ENCODE results near the gene GALNT1. TPM values are rescaled to one million over a fixed set of nuclear protein-coding genes. Genes with fewer than 3 reads are reported as not detected.

Gene GALNT1
- total RNA-seq, 1 donor from 2014 or later = 29.2 TPM

DNA sequence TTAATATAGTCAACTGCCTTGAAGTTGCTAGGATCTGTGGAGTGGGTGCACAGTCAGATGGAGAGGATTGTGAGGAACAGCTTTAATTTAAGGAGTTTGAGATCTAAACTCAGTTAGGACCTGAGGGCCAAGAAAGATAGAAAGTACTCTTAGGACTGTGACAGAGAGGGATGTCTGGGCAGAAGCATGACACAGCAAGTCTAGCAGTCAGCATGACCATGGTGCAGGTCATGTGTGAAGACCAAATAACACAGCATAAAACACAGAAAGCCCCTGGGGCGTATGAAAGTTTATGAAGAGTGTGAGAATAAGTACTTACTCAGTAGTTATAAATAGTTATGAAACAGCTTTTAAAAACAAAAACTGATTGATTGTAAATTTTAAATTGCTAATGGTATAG is 107.2 kb downstream of the GALNT1 start:
- intact Hi-C loops (cut with DNase I) = no loop called here
- Histone ChIP-seq H3K27ac (no peak overlapping the region), H3K4me3 (no peak overlapping the region), H3K36me3 (peaks cover 0 to 30% of the 10 kb centered on the region in 2 donors), H3K9me3 (no peaks in the 10 kb centered on the region), H3K4me1 (no peaks in the 10 kb centered on the region), H3K27me3 (no peaks in the 10 kb centered on the region)
- TF ChIP-seq CTCF (IDR thresholded peaks at IDR 0.05) (no peak), POLR2AphosphoS5 (IDR thresholded peaks at IDR 0.05; ENCODE audit: insufficient read depth in 1 of 2, low read depth in 1 of 2) (no peak), POLR2A (IDR thresholded peaks at IDR 0.05) (no peak)
- no peak for DNase-seq (ENCODE audit: extremely low spot score in 2 of 2)

- TF ChIP-seq POLR2AphosphoS5 (IDR thresholded peaks at IDR 0.05; ENCODE audit: insufficient read depth in 1 of 2, low read depth in 1 of 2) (no peak), CTCF (IDR thresholded peaks at IDR 0.05) (no peak), POLR2A (IDR thresholded peaks at IDR 0.05) (no peak)
- H3K27ac ChIP-seq = no peak overlapping the region
- H3K27me3 ChIP-seq = no peaks in the 10 kb centered on the region
- H3K4me3 ChIP-seq = no peak overlapping the region
- no peak for DNase-seq (ENCODE audit: extremely low spot score in 2 of 2)
- intact Hi-C loops (cut with DNase I) = no loop called here
- H3K36me3 ChIP-seq = peaks cover 0 to 23% of the 10 kb centered on the region in 2 donors
- H3K4me1 ChIP-seq = no peaks in the 10 kb centered on the region
- H3K9me3 ChIP-seq = no peaks in the 10 kb centered on the region
Measured at GRCh38 chr18:35689728-35690127, 108.2 kb downstream of the GALNT1 start.

- Histone ChIP-seq H3K9me3 (no peaks in the 10 kb centered on the region), H3K36me3 (peaks cover 0 to 13% of the 10 kb centered on the region in 2 donors), H3K27ac (no peak overlapping the region), H3K4me3 (no peak overlapping the region), H3K4me1 (no peaks in the 10 kb centered on the region), H3K27me3 (no peaks in the 10 kb centered on the region)
- TF ChIP-seq POLR2AphosphoS5 (IDR thresholded peaks at IDR 0.05; ENCODE audit: insufficient read depth in 1 of 2, low read depth in 1 of 2) = no peak
- no peak for TF ChIP-seq CTCF (IDR thresholded peaks at IDR 0.05)
- no peak for TF ChIP-seq POLR2A (IDR thresholded peaks at IDR 0.05)
- intact Hi-C loops (cut with DNase I) = no loop called here
- no peak for DNase-seq (ENCODE audit: extremely low spot score in 2 of 2)
Measured at GRCh38 chr18:35691625-35692024, 110.1 kb downstream of the GALNT1 start.

DNA sequence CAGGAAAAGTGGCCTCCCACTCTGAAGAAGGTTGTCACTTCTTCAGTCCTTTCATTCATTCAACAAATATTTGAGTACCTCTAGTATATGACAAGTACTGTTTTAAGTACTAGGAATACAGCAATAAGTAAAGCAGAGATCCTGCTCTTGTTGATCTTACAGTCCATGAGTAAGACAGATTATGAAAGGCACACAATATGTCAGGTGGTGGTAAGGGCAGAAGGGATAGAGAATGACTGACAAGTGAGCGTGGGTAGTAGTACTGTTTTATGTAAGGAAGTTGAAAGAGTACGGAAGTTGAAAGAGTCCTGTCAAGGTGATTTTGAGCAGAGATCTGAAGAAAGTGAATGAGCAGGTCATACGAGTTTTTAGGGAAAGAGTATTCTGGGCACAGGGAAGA is 111.3 kb downstream of the GALNT1 start:
- Histone ChIP-seq H3K4me3 (no peak overlapping the region), H3K27me3 (no peaks in the 10 kb centered on the region), H3K4me1 (no peaks in the 10 kb centered on the region), H3K9me3 (no peaks in the 10 kb centered on the region), H3K36me3 (peaks cover 0 to 6% of the 10 kb centered on the region in 2 donors), H3K27ac (no peak overlapping the region)
- TF ChIP-seq CTCF (IDR thresholded peaks at IDR 0.05) (no peak), POLR2AphosphoS5 (IDR thresholded peaks at IDR 0.05; ENCODE audit: insufficient read depth in 1 of 2, low read depth in 1 of 2) (peak in 1 of 2 donors; percentile 25)
- intact Hi-C loops (cut with DNase I) = no loop called here
- no peak for DNase-seq (ENCODE audit: extremely low spot score in 2 of 2)

DNA sequence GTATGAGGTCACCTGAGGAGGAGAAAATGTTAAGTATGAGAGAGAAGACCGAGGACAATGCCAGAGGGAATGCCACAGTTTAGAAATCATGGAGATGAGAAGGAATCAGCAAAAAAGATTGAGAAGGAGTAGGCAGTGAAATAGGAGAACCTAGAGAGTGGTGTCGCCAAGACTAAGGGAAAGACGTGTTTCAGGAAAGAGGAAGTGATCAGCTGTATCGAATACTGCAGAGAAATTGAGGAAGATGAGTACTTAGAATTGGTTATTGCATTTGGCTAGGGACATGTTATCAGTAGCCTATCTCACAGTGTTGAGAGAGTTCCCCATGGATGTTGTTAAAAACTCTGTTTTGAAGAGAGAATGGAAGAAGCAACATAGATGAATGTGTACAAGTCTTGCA is 112.3 kb downstream of the GALNT1 start:
- DNase-seq (ENCODE audit: extremely low spot score in 2 of 2) = no peak
- peaks cover 0 to 4% of the 10 kb centered on the region in 2 donors for H3K36me3 ChIP-seq

More for the DNA sequence above, 112.3 kb downstream of the GALNT1 start:
- Histone ChIP-seq H3K27ac (no peak overlapping the region), H3K9me3 (no peaks in the 10 kb centered on the region), H3K27me3 (no peaks in the 10 kb centered on the region), H3K4me1 (no peaks in the 10 kb centered on the region), H3K4me3 (no peak overlapping the region)
- intact Hi-C loops (cut with DNase I) = no loop called here
- TF ChIP-seq POLR2AphosphoS5 (IDR thresholded peaks at IDR 0.05; ENCODE audit: insufficient read depth in 1 of 2, low read depth in 1 of 2) = no peak
- no peak for TF ChIP-seq POLR2A (IDR thresholded peaks at IDR 0.05)
- no peak for TF ChIP-seq CTCF (IDR thresholded peaks at IDR 0.05)

Data from vagina (tissue), 2 donors.